ENCODE data around the gene ATAD3A. TPM values are rescaled to one million over a fixed set of nuclear protein-coding genes. Genes with fewer than 3 reads are reported as not detected.

ATAD3A gene
- total RNA-seq, 1 experiment from 2014 or later, result 71.2 TPM

DNA sequence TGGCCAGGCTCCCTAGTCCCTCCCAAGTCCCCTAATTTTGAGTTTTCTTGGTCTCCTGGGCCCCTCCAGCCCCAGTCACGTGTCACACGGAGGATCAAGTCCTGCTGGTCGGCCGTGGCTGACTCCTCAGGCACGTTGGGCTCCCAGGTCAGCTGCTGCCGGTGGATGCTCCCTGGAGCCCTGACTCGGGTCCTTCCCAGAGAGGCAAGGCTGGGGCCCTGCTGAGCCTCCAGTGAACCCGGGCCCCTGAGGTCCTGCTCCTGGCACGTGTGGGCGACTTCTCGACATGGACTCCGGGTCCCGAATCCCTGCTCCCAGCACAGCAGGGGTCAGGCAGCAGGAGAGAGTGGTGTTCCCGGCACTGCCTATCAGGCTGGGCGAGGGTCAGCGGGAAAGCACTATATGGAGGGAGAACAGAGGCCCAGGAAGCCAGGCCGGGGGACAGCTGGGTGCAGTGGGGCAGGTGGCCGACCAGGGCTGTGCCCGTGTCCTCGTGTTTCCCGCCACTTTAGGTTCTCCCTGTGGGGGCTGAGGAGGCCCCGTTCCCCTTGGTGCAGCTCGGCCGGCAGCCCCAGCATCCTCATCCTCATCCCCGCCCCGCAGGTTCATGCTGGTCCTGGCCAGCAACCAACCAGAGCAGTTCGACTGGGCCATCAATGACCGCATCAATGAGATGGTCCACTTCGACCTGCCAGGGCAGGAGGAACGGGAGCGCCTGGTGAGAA is 15.3 kb downstream of the ATAD3A start:
- peaks cover 5% of the 10 kb centered on the region for H3K9me3 Mint-ChIP-seq
- ATAC-seq (no peak), DNase-seq (ENCODE audit: low spot score) (no peak)
- no peaks in the 10 kb centered on the region for H3K27me3 Mint-ChIP-seq (ENCODE audit: low read depth)
- ChIA-PET CTCF (no interaction called here), POLR2A (no interaction called here)
- no peak overlapping the region for H3K27ac Mint-ChIP-seq
- H3K4me1 Mint-ChIP-seq, result no peaks in the 10 kb centered on the region
- TF ChIP-seq, protein P1, sequence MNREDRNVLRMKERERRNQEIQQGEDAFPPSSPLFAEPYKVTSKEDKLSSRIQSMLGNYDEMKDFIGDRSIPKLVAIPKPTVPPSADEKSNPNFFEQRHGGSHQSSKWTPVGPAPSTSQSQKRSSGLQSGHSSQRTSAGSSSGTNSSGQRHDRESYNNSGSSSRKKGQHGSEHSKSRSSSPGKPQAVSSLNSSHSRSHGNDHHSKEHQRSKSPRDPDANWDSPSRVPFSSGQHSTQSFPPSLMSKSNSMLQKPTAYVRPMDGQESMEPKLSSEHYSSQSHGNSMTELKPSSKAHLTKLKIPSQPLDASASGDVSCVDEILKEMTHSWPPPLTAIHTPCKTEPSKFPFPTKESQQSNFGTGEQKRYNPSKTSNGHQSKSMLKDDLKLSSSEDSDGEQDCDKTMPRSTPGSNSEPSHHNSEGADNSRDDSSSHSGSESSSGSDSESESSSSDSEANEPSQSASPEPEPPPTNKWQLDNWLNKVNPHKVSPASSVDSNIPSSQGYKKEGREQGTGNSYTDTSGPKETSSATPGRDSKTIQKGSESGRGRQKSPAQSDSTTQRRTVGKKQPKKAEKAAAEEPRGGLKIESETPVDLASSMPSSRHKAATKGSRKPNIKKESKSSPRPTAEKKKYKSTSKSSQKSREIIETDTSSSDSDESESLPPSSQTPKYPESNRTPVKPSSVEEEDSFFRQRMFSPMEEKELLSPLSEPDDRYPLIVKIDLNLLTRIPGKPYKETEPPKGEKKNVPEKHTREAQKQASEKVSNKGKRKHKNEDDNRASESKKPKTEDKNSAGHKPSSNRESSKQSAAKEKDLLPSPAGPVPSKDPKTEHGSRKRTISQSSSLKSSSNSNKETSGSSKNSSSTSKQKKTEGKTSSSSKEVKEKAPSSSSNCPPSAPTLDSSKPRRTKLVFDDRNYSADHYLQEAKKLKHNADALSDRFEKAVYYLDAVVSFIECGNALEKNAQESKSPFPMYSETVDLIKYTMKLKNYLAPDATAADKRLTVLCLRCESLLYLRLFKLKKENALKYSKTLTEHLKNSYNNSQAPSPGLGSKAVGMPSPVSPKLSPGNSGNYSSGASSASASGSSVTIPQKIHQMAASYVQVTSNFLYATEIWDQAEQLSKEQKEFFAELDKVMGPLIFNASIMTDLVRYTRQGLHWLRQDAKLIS (CRISPR knock-in tag; IDR thresholded peaks at IDR 0.05; ENCODE audit: borderline replicate concordance), result no peak
- TF ChIP-seq, protein P2, sequence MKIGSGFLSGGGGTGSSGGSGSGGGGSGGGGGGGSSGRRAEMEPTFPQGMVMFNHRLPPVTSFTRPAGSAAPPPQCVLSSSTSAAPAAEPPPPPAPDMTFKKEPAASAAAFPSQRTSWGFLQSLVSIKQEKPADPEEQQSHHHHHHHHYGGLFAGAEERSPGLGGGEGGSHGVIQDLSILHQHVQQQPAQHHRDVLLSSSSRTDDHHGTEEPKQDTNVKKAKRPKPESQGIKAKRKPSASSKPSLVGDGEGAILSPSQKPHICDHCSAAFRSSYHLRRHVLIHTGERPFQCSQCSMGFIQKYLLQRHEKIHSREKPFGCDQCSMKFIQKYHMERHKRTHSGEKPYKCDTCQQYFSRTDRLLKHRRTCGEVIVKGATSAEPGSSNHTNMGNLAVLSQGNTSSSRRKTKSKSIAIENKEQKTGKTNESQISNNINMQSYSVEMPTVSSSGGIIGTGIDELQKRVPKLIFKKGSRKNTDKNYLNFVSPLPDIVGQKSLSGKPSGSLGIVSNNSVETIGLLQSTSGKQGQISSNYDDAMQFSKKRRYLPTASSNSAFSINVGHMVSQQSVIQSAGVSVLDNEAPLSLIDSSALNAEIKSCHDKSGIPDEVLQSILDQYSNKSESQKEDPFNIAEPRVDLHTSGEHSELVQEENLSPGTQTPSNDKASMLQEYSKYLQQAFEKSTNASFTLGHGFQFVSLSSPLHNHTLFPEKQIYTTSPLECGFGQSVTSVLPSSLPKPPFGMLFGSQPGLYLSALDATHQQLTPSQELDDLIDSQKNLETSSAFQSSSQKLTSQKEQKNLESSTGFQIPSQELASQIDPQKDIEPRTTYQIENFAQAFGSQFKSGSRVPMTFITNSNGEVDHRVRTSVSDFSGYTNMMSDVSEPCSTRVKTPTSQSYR (CRISPR knock-in tag; IDR thresholded peaks at IDR 0.05), result no peak
- TF ChIP-seq ETV6 (CRISPR knock-in tag; IDR thresholded peaks at IDR 0.05) (no peak), CREM (CRISPR knock-in tag; IDR thresholded peaks at IDR 0.05) (no peak)
- TF ChIP-seq, protein P3, sequence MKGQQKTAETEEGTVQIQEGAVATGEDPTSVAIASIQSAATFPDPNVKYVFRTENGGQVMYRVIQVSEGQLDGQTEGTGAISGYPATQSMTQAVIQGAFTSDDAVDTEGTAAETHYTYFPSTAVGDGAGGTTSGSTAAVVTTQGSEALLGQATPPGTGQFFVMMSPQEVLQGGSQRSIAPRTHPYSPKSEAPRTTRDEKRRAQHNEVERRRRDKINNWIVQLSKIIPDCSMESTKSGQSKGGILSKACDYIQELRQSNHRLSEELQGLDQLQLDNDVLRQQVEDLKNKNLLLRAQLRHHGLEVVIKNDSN (CRISPR knock-in tag; IDR thresholded peaks at IDR 0.05), result no peak
- peaks cover 30% of the 10 kb centered on the region for H3K36me3 Mint-ChIP-seq
- H3K4me3 Mint-ChIP-seq, result no peak overlapping the region

DNA sequence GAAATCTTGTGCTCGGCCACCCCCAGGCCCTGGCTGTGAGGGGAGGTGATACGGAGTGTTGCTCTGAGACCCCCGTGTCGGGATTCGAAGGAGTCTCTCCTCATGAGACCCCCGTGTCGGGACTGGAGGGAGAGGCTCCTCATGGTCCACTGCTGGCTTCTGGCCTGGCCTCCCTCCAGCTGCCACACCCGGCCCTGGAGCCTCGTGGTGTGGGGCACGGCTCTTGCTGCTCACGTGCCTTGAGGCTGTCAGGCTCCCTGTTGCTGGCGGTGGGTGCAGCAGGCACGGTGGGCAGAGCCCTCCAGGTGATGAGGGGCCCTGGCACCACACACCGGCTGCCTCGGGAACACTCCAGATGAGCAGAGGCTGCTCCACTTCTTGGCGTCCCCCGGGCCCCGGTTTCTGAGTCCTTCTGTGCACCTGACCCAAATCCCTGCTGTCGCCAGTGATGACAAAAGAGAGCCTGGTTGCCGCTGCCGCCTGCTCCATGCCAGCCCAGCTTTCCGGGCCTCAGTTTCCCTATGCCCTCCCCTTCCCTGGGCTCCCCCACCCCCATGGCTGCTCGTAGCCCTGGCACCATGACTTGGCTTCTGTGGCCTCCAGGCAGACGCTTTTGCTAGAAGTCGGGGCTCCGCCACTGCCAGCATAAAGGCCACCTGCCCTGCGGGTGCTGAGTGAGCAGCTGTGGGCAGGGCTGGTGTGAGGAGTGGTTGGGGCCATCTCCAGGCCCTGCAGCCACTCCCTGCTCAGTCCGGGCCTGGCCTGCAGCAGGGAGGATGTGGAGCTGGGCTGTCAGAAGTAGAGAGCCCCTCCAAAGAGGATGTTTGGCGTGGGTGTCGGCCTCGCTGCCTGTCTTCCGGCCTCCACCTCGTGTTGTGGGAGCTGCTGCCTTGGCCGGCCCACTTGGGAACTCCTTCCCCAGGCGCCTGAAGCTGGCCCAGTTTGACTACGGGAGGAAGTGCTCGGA is 16.6 kb downstream of the ATAD3A start:
- no peaks in the 10 kb centered on the region for H3K4me1 Mint-ChIP-seq
- no peak overlapping the region for H3K4me3 Mint-ChIP-seq
- no peaks in the 10 kb centered on the region for H3K27me3 Mint-ChIP-seq (ENCODE audit: low read depth)
- POLR2A ChIA-PET, result no interaction called here
- H3K27ac Mint-ChIP-seq, result no peak overlapping the region
- ATAC-seq (no peak), DNase-seq (ENCODE audit: low spot score) (no peak)
- peaks cover 30% of the 10 kb centered on the region for H3K36me3 Mint-ChIP-seq
- H3K9me3 Mint-ChIP-seq, result peaks cover 5% of the 10 kb centered on the region
- CTCF ChIA-PET, result no interaction called here
- TF ChIP-seq, protein P1 (CRISPR knock-in tag; IDR thresholded peaks at IDR 0.05; ENCODE audit: borderline replicate concordance), result no peak
- TF ChIP-seq TEAD1 (CRISPR knock-in tag; IDR thresholded peaks at IDR 0.05) (no peak), ATF1 (CRISPR knock-in tag; IDR thresholded peaks at IDR 0.05) (no peak), RELA (CRISPR knock-in tag; IDR thresholded peaks at IDR 0.05; ENCODE audit: borderline replicate concordance) (no peak), ZNF423 (CRISPR knock-in tag; IDR thresholded peaks at IDR 0.05) (no peak), CREM (CRISPR knock-in tag; IDR thresholded peaks at IDR 0.05) (no peak)
- TF ChIP-seq, protein P4, sequence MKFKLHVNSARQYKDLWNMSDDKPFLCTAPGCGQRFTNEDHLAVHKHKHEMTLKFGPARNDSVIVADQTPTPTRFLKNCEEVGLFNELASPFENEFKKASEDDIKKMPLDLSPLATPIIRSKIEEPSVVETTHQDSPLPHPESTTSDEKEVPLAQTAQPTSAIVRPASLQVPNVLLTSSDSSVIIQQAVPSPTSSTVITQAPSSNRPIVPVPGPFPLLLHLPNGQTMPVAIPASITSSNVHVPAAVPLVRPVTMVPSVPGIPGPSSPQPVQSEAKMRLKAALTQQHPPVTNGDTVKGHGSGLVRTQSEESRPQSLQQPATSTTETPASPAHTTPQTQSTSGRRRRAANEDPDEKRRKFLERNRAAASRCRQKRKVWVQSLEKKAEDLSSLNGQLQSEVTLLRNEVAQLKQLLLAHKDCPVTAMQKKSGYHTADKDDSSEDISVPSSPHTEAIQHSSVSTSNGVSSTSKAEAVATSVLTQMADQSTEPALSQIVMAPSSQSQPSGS (CRISPR knock-in tag; IDR thresholded peaks at IDR 0.05; ENCODE audit: borderline replicate concordance, low read depth), result no peak
- TF ChIP-seq, protein P5, sequence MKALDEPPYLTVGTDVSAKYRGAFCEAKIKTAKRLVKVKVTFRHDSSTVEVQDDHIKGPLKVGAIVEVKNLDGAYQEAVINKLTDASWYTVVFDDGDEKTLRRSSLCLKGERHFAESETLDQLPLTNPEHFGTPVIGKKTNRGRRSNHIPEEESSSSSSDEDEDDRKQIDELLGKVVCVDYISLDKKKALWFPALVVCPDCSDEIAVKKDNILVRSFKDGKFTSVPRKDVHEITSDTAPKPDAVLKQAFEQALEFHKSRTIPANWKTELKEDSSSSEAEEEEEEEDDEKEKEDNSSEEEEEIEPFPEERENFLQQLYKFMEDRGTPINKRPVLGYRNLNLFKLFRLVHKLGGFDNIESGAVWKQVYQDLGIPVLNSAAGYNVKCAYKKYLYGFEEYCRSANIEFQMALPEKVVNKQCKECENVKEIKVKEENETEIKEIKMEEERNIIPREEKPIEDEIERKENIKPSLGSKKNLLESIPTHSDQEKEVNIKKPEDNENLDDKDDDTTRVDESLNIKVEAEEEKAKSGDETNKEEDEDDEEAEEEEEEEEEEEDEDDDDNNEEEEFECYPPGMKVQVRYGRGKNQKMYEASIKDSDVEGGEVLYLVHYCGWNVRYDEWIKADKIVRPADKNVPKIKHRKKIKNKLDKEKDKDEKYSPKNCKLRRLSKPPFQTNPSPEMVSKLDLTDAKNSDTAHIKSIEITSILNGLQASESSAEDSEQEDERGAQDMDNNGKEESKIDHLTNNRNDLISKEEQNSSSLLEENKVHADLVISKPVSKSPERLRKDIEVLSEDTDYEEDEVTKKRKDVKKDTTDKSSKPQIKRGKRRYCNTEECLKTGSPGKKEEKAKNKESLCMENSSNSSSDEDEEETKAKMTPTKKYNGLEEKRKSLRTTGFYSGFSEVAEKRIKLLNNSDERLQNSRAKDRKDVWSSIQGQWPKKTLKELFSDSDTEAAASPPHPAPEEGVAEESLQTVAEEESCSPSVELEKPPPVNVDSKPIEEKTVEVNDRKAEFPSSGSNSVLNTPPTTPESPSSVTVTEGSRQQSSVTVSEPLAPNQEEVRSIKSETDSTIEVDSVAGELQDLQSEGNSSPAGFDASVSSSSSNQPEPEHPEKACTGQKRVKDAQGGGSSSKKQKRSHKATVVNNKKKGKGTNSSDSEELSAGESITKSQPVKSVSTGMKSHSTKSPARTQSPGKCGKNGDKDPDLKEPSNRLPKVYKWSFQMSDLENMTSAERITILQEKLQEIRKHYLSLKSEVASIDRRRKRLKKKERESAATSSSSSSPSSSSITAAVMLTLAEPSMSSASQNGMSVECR (CRISPR knock-in tag; IDR thresholded peaks at IDR 0.05; ENCODE audit: borderline replicate concordance), result no peak
